ENCODE results near the gene CNTNAP2. TPM values are rescaled to one million over a fixed set of nuclear protein-coding genes. Genes with fewer than 3 reads are reported as not detected.

The CNTNAP2 gene
- total RNA-seq, 1 experiment from 2014 or later, result 0.03 TPM

- ChIA-PET CTCF (no interaction called here), POLR2A (no interaction called here)
- Histone ChIP-seq H3K27me3 (ENCODE audit: control insufficient read depth, insufficient read depth, low read length) (no peaks in the 10 kb centered on the region), H3K27ac (ENCODE audit: low read length) (no peak overlapping the region), H3K4me3 (ENCODE audit: low read depth in 2 of 2, low read length in 2 of 2) (no peak overlapping the region), H3K9me3 (ENCODE audit: control insufficient read depth, insufficient read depth, low read depth, low read length) (no peaks in the 10 kb centered on the region), H3K4me1 (ENCODE audit: control insufficient read depth, insufficient read depth, low read length) (no peaks in the 10 kb centered on the region), H3K36me3 (ENCODE audit: control insufficient read depth, insufficient read depth, low read length) (no peaks in the 10 kb centered on the region)
- in situ Hi-C loops (cut with HindIII; ENCODE audit: low pct_unique_long_range_greater_than_20kb, low sequenced_read_pairs) (no loop called here), intact Hi-C loops (cut with micrococcal nuclease; ENCODE audit: unreplicated experiment) (no loop called here)
- no peak for ATAC-seq
- TF ChIP-seq CTCF (IDR thresholded peaks at IDR 0.05), result no peak
- no peak for TF ChIP-seq POLR2AphosphoS5 (IDR thresholded peaks at IDR 0.05; ENCODE audit: low read depth, low read length)
- no peak for TF ChIP-seq TCF7L2 (IDR thresholded peaks at IDR 0.05; ENCODE audit: low read depth, low read length)
- TF ChIP-seq REST (IDR thresholded peaks at IDR 0.05; ENCODE audit: insufficient read depth in 1 of 2, low read depth in 2 of 2, low read length in 1 of 2), result no peak
- TF ChIP-seq SIN3A (IDR thresholded peaks at IDR 0.05; ENCODE audit: borderline replicate concordance, insufficient read depth, low read depth, low read length), result no peak
- DNase-seq (ENCODE audit: low read depth, low spot score), result no peak
- BruUV-seq (replicated peaks), result no TSS peak
Measured at GRCh38 chr7:147556317-147556716, 1439.7 kb downstream of the CNTNAP2 start.

GRCh38 chr7:147563669-147564068 is 1447.1 kb downstream of the CNTNAP2 start:
- BruUV-seq (replicated peaks), result no TSS peak
- CTCF ChIA-PET, result no interaction called here
- DNase-seq (ENCODE audit: low read depth, low spot score) (no peak), ATAC-seq (no peak)
- H3K36me3 ChIP-seq (ENCODE audit: control insufficient read depth, insufficient read depth, low read length), result no peaks in the 10 kb centered on the region
- in situ Hi-C loops (cut with HindIII; ENCODE audit: low pct_unique_long_range_greater_than_20kb, low sequenced_read_pairs), result no loop called here
- H3K9me3 ChIP-seq (ENCODE audit: control insufficient read depth, insufficient read depth, low read depth, low read length), result no peaks in the 10 kb centered on the region
- H3K4me3 ChIP-seq (ENCODE audit: low read depth in 2 of 2, low read length in 2 of 2), result no peak overlapping the region
- H3K27ac ChIP-seq (ENCODE audit: low read length), result no peak overlapping the region
- TF ChIP-seq SIN3A (IDR thresholded peaks at IDR 0.05; ENCODE audit: borderline replicate concordance, insufficient read depth, low read depth, low read length) (no peak), TCF7L2 (IDR thresholded peaks at IDR 0.05; ENCODE audit: low read depth, low read length) (no peak), POLR2AphosphoS5 (IDR thresholded peaks at IDR 0.05; ENCODE audit: low read depth, low read length) (no peak), REST (IDR thresholded peaks at IDR 0.05; ENCODE audit: insufficient read depth in 1 of 2, low read depth in 2 of 2, low read length in 1 of 2) (no peak), CTCF (IDR thresholded peaks at IDR 0.05) (no peak)
- intact Hi-C loops (cut with micrococcal nuclease; ENCODE audit: unreplicated experiment), result no loop called here
- no peaks in the 10 kb centered on the region for H3K27me3 ChIP-seq (ENCODE audit: control insufficient read depth, insufficient read depth, low read length)
- no peaks in the 10 kb centered on the region for H3K4me1 ChIP-seq (ENCODE audit: control insufficient read depth, insufficient read depth, low read length)
- POLR2A ChIA-PET, result no interaction called here
